Neural progenitor cell (in vitro differentiated cells): ENCODE data around the gene FOXD3. TPM values are rescaled to one million over a fixed set of nuclear protein-coding genes. Genes with fewer than 3 reads are reported as not detected.

Experiments used
- DNase-seq: peaks from one replicate; pipeline ENCODE4 v3.0.0-alpha.2; 2016; ENCODE audit warnings: low spot score
- H2AFZ ChIP-seq: fragments of 200-600 bp; sonication (generic); replicated peaks from 2 replicates; pipeline ENCODE4 v1.6.1; 2016; ENCODE audit warnings: antibody characterized with exemption
- H3F3A ChIP-seq: fragments of 200-600 bp; sonication (generic); 2 replicates; pipeline ENCODE4 v1.6.1; 2016; ENCODE audit warnings: antibody characterized with exemption, low read depth
- H3K27ac ChIP-seq: fragments of 200-600 bp; sonication (generic); 2 replicates; pipeline ENCODE4 v1.5.1; 2016; ENCODE audit warnings: mild to moderate bottlenecking
- H3K27me3 ChIP-seq: fragments of 200-600 bp; sonication (generic); 2 replicates; pipeline ENCODE4 v1.6.1; 2016; ENCODE audit warnings: mild to moderate bottlenecking, moderate library complexity
- H3K36me3 ChIP-seq: fragments of 200-600 bp; sonication (generic); 2 replicates; pipeline ENCODE4 v1.5.1; 2016
- H3K4me1 ChIP-seq: fragments of 200-600 bp; sonication (generic); 2 replicates; pipeline ENCODE4 v1.6.1; 2016; ENCODE audit warnings: mixed run types
- H3K4me2 ChIP-seq: fragments of 200-600 bp; sonication (generic); 2 replicates; pipeline ENCODE4 v1.6.1; 2016
- H3K4me3 ChIP-seq: fragments of 200-600 bp; sonication (generic); 2 replicates; pipeline ENCODE4 v1.5.1; 2016
- H3K79me2 ChIP-seq: fragments of 200-600 bp; sonication (generic); 2 replicates; pipeline ENCODE4 v1.6.1; 2016; ENCODE audit warnings: low read depth
- H3K9ac ChIP-seq: fragments of 200-600 bp; sonication (generic); 2 replicates; pipeline ENCODE4 v1.6.1; 2016
- H3K9me3 ChIP-seq: fragments of 200-600 bp; sonication (generic); 2 replicates; pipeline ENCODE4 v1.5.1; 2016; ENCODE audit warnings: low read depth
- H4K20me1 ChIP-seq: fragments of 200-600 bp; sonication (generic); 2 replicates; pipeline ENCODE4 v1.6.1; 2016; ENCODE audit warnings: low read depth
- H3K27ac Mint-ChIP-seq: 3 replicates; pipeline ENCODE4 v1.8.0; 2021; ENCODE audit warnings: mixed read lengths
- H3K27me3 Mint-ChIP-seq: 2 replicates; pipeline ENCODE4 v1.8.0; 2022; ENCODE audit warnings: low read depth, mild to moderate bottlenecking, inconsistent platforms, moderate library complexity, mixed read lengths; ENCODE audit not compliant: insufficient read depth
- H3K36me3 Mint-ChIP-seq: 3 replicates; pipeline ENCODE4 v1.8.0; 2021; ENCODE audit warnings: mixed read lengths
- H3K4me1 Mint-ChIP-seq: 3 replicates; pipeline ENCODE4 v1.8.0; 2021; ENCODE audit warnings: mixed read lengths
- H3K4me3 Mint-ChIP-seq: 3 replicates; pipeline ENCODE4 v1.8.0; 2021; ENCODE audit warnings: mild to moderate bottlenecking, moderate library complexity, mixed read lengths
- H3K9me3 Mint-ChIP-seq: 3 replicates; pipeline ENCODE4 v1.8.0; 2020; ENCODE audit warnings: mixed read lengths
- CTCF ChIP-seq: fragments of 200-600 bp; sonication (generic); IDR thresholded peaks from 2 replicates; pipeline ENCODE4 v1.5.1; 2017; ENCODE audit warnings: antibody characterized with exemption, mild to moderate bottlenecking
- EZH2 ChIP-seq: fragments of 200-600 bp; sonication (generic); IDR thresholded peaks from 2 replicates; pipeline ENCODE4 v1.6.1; 2017; ENCODE audit warnings: antibody characterized with exemption, mild to moderate bottlenecking, moderate library complexity
- EZH2phosphoT487 ChIP-seq: fragments of 200-600 bp; sonication (generic); IDR thresholded peaks from 2 replicates; pipeline ENCODE4 v1.6.1; 2017; ENCODE audit warnings: antibody characterized with exemption
- total RNA-seq: library from RNA; depleted of rRNA; stranded (reverse); fragments of >200 nt; gene quantifications from 2 replicates; pipeline ENCODE4 v1.2.3, GENCODE V29; 2015; ENCODE audit warnings: low replicate concordance

The FOXD3 gene
- total RNA-seq, 1 donor from 2014 or later: 0.06 TPM

GRCh38 chr1:63274979-63275378 is 47.4 kb upstream of the FOXD3 start:
- H3K4me1 Mint-ChIP-seq: peaks cover 17% of the 10 kb centered on the region

GRCh38 chr1:63276624-63277023 is 45.7 kb upstream of the FOXD3 start:
- Histone ChIP-seq H4K20me1 (peaks cover 31% of the 10 kb centered on the region), H3F3A (peaks cover 22% of the 10 kb centered on the region), H3K9ac (no peak overlapping the region), H3K4me2 (peak overlapping the region; percentile 8), H3K4me3 (no peak overlapping the region), H3K79me2 (no peaks in the 10 kb centered on the region), H3K27ac (no peak overlapping the region), H3K9me3 (no peaks in the 10 kb centered on the region), H3K27me3 (peaks cover 92% of the 10 kb centered on the region), H3K4me1 (peaks cover 15% of the 10 kb centered on the region), H2AFZ (no peak overlapping the region), H3K36me3 (no peaks in the 10 kb centered on the region)
- TF ChIP-seq EZH2phosphoT487 (no peak), CTCF (peak; percentile 6), EZH2 (peak; percentile 29)
- Mint-ChIP-seq H3K27ac (no peak overlapping the region), H3K27me3 (peaks cover 9% of the 10 kb centered on the region), H3K4me1 (peaks cover 17% of the 10 kb centered on the region), H3K9me3 (no peaks in the 10 kb centered on the region), H3K4me3 (no peak overlapping the region), H3K36me3 (no peaks in the 10 kb centered on the region)
- DNase-seq: peak; percentile 55

More at GRCh38 chr1:63274979-63275378, 47.4 kb upstream of the FOXD3 start:
- Histone ChIP-seq H3K27ac (no peak overlapping the region), H3K36me3 (no peaks in the 10 kb centered on the region), H3K9me3 (no peaks in the 10 kb centered on the region), H2AFZ (no peak overlapping the region), H4K20me1 (peaks cover 31% of the 10 kb centered on the region), H3K27me3 (peaks cover 77% of the 10 kb centered on the region), H3F3A (peaks cover 22% of the 10 kb centered on the region), H3K79me2 (no peaks in the 10 kb centered on the region), H3K9ac (no peak overlapping the region), H3K4me3 (no peak overlapping the region), H3K4me1 (peaks cover 15% of the 10 kb centered on the region), H3K4me2 (no peak overlapping the region)
- H3K36me3 Mint-ChIP-seq: no peaks in the 10 kb centered on the region
- H3K27me3 Mint-ChIP-seq: peaks cover 6% of the 10 kb centered on the region
- H3K9me3 Mint-ChIP-seq: no peaks in the 10 kb centered on the region
- no peak overlapping the region for H3K4me3 Mint-ChIP-seq
- no peak for DNase-seq
- TF ChIP-seq CTCF: no peak
- TF ChIP-seq EZH2phosphoT487: no peak
- no peak for TF ChIP-seq EZH2
- no peak overlapping the region for H3K27ac Mint-ChIP-seq

- Histone ChIP-seq H3K27ac (no peak overlapping the region), H3K79me2 (no peaks in the 10 kb centered on the region), H3F3A (peaks cover 22% of the 10 kb centered on the region), H3K4me1 (peaks cover 15% of the 10 kb centered on the region), H3K36me3 (no peaks in the 10 kb centered on the region), H3K9me3 (no peaks in the 10 kb centered on the region), H3K9ac (no peak overlapping the region), H2AFZ (no peak overlapping the region), H4K20me1 (peaks cover 31% of the 10 kb centered on the region), H3K4me2 (peak overlapping the region; percentile 8), H3K27me3 (peaks cover 93% of the 10 kb centered on the region), H3K4me3 (no peak overlapping the region)
- TF ChIP-seq EZH2 (no peak), CTCF (no peak), EZH2phosphoT487 (peak; percentile 100)
- Mint-ChIP-seq H3K27ac (no peak overlapping the region), H3K4me1 (peaks cover 17% of the 10 kb centered on the region), H3K9me3 (no peaks in the 10 kb centered on the region), H3K4me3 (no peak overlapping the region), H3K27me3 (peaks cover 9% of the 10 kb centered on the region), H3K36me3 (no peaks in the 10 kb centered on the region)
- DNase-seq: peak; percentile 70
These were observed 44.9 kb upstream of the FOXD3 start for GRCh38 chr1:63277195-63278192.
